Measurements from ENCODE around the gene IL9R. TPM values are rescaled to one million over a fixed set of nuclear protein-coding genes. Genes with fewer than 3 reads are reported as not detected.

The IL9R gene
- total RNA-seq, 2 donors from 2014 or later, result not detected

DNA sequence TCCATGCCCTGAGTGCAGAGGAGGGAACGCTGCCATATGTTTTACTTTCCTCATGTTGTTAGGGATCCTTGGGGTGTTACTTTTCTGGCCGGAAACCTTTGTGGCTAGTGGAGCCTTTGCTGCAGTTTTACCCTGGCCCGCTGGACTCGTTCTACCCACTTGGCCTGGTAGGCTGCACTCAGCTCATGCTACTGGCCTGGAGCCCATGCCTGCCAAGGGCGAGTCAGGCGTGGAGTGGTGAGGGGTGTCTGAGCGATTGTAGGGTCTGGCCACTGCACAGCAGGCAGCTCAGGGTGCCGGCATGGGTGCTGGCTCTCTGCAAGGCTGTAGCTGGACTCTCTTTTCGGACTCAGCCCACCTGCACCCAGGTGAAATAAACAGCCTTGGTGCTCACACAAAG is 41.4 kb upstream of the IL9R start:
- Histone ChIP-seq H3K27ac (no peak overlapping the region), H3K27me3 (no peaks in the 10 kb centered on the region), H3K36me3 (no peaks in the 10 kb centered on the region), H3K4me3 (no peak overlapping the region), H3K4me1 (no peaks in the 10 kb centered on the region), H3K9me3 (no peaks in the 10 kb centered on the region)
- DNase-seq (ENCODE audit: low spot score), result no peak
- TF ChIP-seq, protein P1, sequence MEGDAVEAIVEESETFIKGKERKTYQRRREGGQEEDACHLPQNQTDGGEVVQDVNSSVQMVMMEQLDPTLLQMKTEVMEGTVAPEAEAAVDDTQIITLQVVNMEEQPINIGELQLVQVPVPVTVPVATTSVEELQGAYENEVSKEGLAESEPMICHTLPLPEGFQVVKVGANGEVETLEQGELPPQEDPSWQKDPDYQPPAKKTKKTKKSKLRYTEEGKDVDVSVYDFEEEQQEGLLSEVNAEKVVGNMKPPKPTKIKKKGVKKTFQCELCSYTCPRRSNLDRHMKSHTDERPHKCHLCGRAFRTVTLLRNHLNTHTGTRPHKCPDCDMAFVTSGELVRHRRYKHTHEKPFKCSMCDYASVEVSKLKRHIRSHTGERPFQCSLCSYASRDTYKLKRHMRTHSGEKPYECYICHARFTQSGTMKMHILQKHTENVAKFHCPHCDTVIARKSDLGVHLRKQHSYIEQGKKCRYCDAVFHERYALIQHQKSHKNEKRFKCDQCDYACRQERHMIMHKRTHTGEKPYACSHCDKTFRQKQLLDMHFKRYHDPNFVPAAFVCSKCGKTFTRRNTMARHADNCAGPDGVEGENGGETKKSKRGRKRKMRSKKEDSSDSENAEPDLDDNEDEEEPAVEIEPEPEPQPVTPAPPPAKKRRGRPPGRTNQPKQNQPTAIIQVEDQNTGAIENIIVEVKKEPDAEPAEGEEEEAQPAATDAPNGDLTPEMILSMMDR (IDR thresholded peaks at IDR 0.05), result no peak

DNA sequence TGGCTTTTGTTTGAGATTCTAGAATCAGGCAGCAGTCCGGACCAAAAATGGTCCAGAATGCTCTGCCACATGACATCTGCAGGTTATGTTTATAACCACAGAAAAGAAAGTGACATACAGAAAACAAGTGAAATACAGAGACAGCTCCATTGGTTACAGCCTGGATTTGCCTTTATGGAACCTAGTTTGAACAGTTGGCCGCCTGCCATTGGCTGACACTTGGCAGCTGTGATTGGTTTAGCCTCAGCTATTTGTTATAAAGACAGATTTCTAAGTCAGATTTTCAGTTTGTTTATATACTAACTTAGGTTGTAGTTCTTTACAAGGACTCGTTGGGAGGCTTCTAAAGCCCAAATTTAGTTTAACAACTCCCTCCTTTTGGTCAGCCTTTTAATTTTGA is 40.8 kb upstream of the IL9R start:
- no peak overlapping the region for H3K4me3 ChIP-seq
- no peak overlapping the region for H3K27ac ChIP-seq
- no peaks in the 10 kb centered on the region for H3K36me3 ChIP-seq
- TF ChIP-seq, protein P1 (IDR thresholded peaks at IDR 0.05), result no peak
- no peaks in the 10 kb centered on the region for H3K9me3 ChIP-seq
- H3K27me3 ChIP-seq, result no peaks in the 10 kb centered on the region
- H3K4me1 ChIP-seq, result no peaks in the 10 kb centered on the region
- DNase-seq (ENCODE audit: low spot score), result no peak

DNA sequence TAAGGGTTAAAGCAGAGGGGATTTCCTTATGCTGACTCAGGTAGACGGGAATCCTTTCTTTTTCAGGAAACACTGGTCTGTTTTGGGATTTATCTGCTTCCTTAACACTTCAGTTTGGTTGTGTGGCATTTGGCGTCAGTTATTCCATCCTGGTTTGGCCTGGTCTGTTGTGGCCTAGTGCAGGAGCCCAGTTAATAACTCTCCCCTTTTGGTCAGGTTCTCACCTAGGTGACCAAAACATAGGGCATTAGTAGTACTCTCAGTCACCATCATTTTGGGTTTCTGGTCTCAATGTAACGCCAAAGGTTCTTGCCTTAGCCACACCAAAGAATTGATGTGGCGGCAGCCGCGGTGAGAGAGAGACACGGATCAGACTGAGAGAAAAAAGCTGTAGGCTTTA is 39.7 kb upstream of the IL9R start:
- H3K27ac ChIP-seq, result no peak overlapping the region
- no peaks in the 10 kb centered on the region for H3K36me3 ChIP-seq
- no peaks in the 10 kb centered on the region for H3K4me1 ChIP-seq
- no peak overlapping the region for H3K4me3 ChIP-seq
- H3K27me3 ChIP-seq, result no peaks in the 10 kb centered on the region
- TF ChIP-seq, protein P1 (IDR thresholded peaks at IDR 0.05), result no peak
- no peak for DNase-seq (ENCODE audit: low spot score)
- H3K9me3 ChIP-seq, result no peaks in the 10 kb centered on the region

DNA sequence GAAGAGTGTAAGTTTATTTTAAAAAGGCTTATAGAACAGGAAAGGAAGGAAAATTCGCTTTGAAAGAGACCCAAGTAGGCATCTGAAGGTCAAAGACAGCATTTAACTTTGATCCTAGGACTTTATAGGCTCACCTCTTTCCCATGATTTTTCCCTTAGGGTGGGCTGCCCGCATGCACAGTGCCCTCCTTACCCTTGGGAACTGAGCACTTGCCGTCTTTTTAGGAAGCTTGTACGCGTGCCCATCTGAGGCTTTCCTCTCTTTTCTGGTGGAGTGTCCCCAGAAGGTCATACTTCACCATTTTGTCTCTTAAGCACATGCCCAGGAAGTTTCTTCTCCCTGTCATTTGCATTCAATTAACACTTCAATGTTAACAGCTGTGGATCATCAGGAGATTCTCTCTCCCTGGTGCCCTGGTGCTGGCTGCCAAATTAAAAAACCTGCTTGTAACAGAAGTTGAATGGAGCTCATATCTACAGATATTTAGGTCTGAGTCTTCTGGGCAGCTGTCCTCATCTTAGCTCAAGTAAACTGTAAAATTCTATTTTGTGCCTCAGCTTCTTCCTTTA is 38.4 kb upstream of the IL9R start:
- DNase-seq (ENCODE audit: low spot score), result no peak
- Histone ChIP-seq H3K4me1 (no peaks in the 10 kb centered on the region), H3K36me3 (no peaks in the 10 kb centered on the region), H3K4me3 (no peak overlapping the region), H3K9me3 (peaks cover 3 to 10% of the 10 kb centered on the region in 2 donors), H3K27me3 (no peaks in the 10 kb centered on the region), H3K27ac (no peak overlapping the region)
- TF ChIP-seq, protein P1 (IDR thresholded peaks at IDR 0.05), result no peak

DNA sequence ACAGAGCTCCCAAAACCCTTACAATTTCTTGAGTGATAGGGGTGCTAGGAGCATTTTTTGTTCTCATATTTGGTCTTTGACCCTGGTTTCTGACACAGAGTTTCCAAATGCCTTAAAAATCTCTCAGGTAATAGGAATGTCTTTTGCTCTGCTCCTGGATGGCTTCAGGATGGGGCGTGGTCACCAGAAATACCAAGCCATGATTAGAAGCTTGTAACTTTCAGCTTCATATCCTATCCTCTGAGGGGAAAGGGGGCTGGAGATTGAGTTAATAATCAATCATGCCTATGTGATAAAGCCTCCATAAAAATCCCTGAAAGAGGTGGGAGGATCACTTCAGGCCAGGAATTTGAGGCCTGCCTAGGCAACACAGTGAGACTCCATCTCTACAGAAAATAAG is 34.6 kb upstream of the IL9R start:
- TF ChIP-seq, protein P1 (IDR thresholded peaks at IDR 0.05), result no peak
- no peaks in the 10 kb centered on the region for H3K4me1 ChIP-seq

DNA sequence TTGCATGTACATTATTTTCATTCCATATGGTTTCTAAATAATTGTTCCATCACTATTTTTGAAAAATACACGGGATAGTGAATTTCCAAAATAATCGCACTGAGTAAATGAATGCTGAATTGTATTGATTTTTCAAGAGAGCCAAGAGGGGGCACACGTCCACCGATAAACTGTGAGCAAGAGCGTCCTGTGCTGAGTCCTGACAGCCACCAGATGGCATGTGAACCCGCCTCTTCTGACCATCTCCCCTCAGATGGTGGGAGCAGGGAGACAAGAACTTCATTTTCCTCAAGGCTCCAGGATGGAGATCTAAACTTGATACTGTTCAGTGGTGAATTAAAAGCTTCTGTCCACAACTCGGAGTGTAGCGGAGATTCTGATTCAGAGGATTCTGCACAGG is 30.6 kb upstream of the IL9R start:
- TF ChIP-seq, protein P1 (IDR thresholded peaks at IDR 0.05), result no peak
- Histone ChIP-seq H3K4me1 (no peaks in the 10 kb centered on the region), H3K27ac (no peak overlapping the region), H3K9me3 (peaks cover 3 to 11% of the 10 kb centered on the region in 2 donors), H3K4me3 (no peak overlapping the region), H3K36me3 (no peaks in the 10 kb centered on the region), H3K27me3 (no peaks in the 10 kb centered on the region)
- no peak for DNase-seq (ENCODE audit: low spot score)

More for the DNA sequence above, 34.6 kb upstream of the IL9R start:
- no peaks in the 10 kb centered on the region for H3K36me3 ChIP-seq
- no peaks in the 10 kb centered on the region for H3K27me3 ChIP-seq
- H3K4me3 ChIP-seq, result no peak overlapping the region
- peaks cover 3 to 11% of the 10 kb centered on the region in 2 donors for H3K9me3 ChIP-seq
- H3K27ac ChIP-seq, result no peak overlapping the region
- DNase-seq (ENCODE audit: low spot score), result no peak
